ENCODE data around the gene KIF20A.

GRCh38 chr5:138160706-138161105 lies 18.2 kb upstream of the KIF20A start:
- no peak for TF ChIP-seq CTCF (IDR thresholded peaks at IDR 0.05; ENCODE audit: low read length)
- TF ChIP-seq EZH2 (optimal IDR thresholded peaks at IDR 0.05; ENCODE audit: low read depth, low read length), result no peak

All from MM.1S (cell line).